Liver (tissue), 3 donors: Measurements from ENCODE around the gene ASIC2.

Experiments
- CTCF ChIP-seq: fragments of 150-350 bp; IDR thresholded peaks from 2 replicates; pipeline ENCODE4 v1.5.1; 2017; ENCODE audit warnings: improper control_type of control experiment, low read depth, low read length; ENCODE audit not compliant: missing input control
- HNF4G ChIP-seq: IDR thresholded peaks from 2 replicates; pipeline ENCODE4 v1.6.1; 2016; ENCODE audit warnings: antibody characterized with exemption
- RAD21 ChIP-seq, 2 donors: IDR thresholded peaks; 2 replicates each; pipeline ENCODE4 v1.6.1; 2016; ENCODE audit warnings: antibody characterized with exemption in 2 of 2, mild to moderate bottlenecking in 2 of 2
- YY1 ChIP-seq: IDR thresholded peaks from 2 replicates; pipeline ENCODE4 v1.6.1; 2016; ENCODE audit warnings: antibody characterized with exemption, mild to moderate bottlenecking
- donor health status: healthy.
- donor health status: healthy.

GRCh38 chr17:33046361-33047255, 246.5 kb downstream of the ASIC2 start:
- TF ChIP-seq HNF4G (no peak), YY1 (no peak), RAD21 (IDR thresholded peaks at IDR 0.05) (no peak), CTCF (no peak)
